HepG2 (cell line): ENCODE results near the gene ETV2. TPM values are rescaled to one million over a fixed set of nuclear protein-coding genes. Genes with fewer than 3 reads are reported as not detected.

ENCODE experiments used
- BRCA1 ChIP-seq: sonication (generic); formaldehyde crosslinking; IDR thresholded peaks from 2 replicates; pipeline ENCODE4 v1.4.0; 2020; ENCODE audit warnings: missing genetic modification reagents
- DPF2 ChIP-seq: sonication (generic); formaldehyde crosslinking; IDR thresholded peaks from 2 replicates; pipeline ENCODE4 v1.4.0; 2020; ENCODE audit warnings: mild to moderate bottlenecking, low read depth, missing genetic modification reagents, borderline replicate concordance
- HES4 ChIP-seq: sonication (generic); formaldehyde crosslinking; IDR thresholded peaks from 2 replicates; pipeline ENCODE4 v1.9.0; 2021; ENCODE audit warnings: mild to moderate bottlenecking, missing genetic modification reagents, borderline replicate concordance
- HOXD1 ChIP-seq: sonication (generic); formaldehyde crosslinking; IDR thresholded peaks from 2 replicates; pipeline ENCODE4 v1.5.0; 2020; ENCODE audit warnings: missing genetic modification reagents
- ISX ChIP-seq: sonication (generic); formaldehyde crosslinking; conservative IDR thresholded peaks from 2 replicates; pipeline ENCODE4 v1.5.0; 2020; ENCODE audit warnings: missing genetic modification reagents
- LCORL ChIP-seq, 2 experiments: fragments of 450-650 bp in 1 of 2; sonication (generic) in 1 of 2; formaldehyde crosslinking in 1 of 2; IDR thresholded peaks; 2 replicates each; pipeline versions ENCODE4 v1.5.0 to v1.6.1; 2017 to 2020; ENCODE audit warnings: antibody characterized with exemption in 1 of 2, missing genetic modification reagents in 1 of 2
- PHF20 ChIP-seq: sonication (generic); formaldehyde crosslinking; IDR thresholded peaks from 2 replicates; pipeline ENCODE4 v1.5.0; 2020; ENCODE audit warnings: mild to moderate bottlenecking, missing genetic modification reagents
- SP5 ChIP-seq: IDR thresholded peaks from 2 replicates; pipeline ENCODE4 v1.6.1; 2016; ENCODE audit warnings: low read depth, borderline replicate concordance
- TEAD3 ChIP-seq: optimal IDR thresholded peaks from 2 replicates; pipeline ENCODE3; 2016; ENCODE audit warnings: borderline replicate concordance
- YEATS2 ChIP-seq: sonication (generic); formaldehyde crosslinking; IDR thresholded peaks from 2 replicates; pipeline ENCODE4 v1.4.0; 2020; ENCODE audit warnings: missing genetic modification reagents, borderline replicate concordance
- ZNF75D ChIP-seq: sonication (generic); formaldehyde crosslinking; IDR thresholded peaks from 2 replicates; pipeline ENCODE4 v1.8.1; 2023; ENCODE audit warnings: missing genetic modification reagents, mild to moderate bottlenecking, borderline replicate concordance
- ZNF781 ChIP-seq: sonication (generic); formaldehyde crosslinking; IDR thresholded peaks from 2 replicates; pipeline ENCODE4 v1.5.1; 2020; ENCODE audit warnings: borderline replicate concordance, mild to moderate bottlenecking, missing genetic modification reagents; ENCODE audit errors: not compliant biosample characterization
- polyA plus RNA-seq, 8 experiments: library from polyadenylated mRNA; depleted of rRNA in 3 of 8; stranded (reverse) in 7 of 8; unstranded in 1 of 8; fragments of >200 nt; fragmentation: Illumina TruSeq in 4 of 8; extraction: Trizol in 4 of 8; gene quantifications; 2 replicates each; pipeline versions ENCODE4 v1.2.1 to v1.2.3, GENCODE V29; 2011 to 2016; ENCODE audit warnings: low read depth in 4 of 8, missing spikeins in 1 of 8, mixed read lengths in 1 of 8; ENCODE audit not compliant: insufficient read depth in 1 of 8
- total RNA-seq, 5 experiments: library from RNA; depleted of rRNA; stranded (reverse); fragments of >200 nt; fragmentation: Illumina TruSeq; extraction: Trizol; gene quantifications; 2 replicates each; pipeline ENCODE4 v1.2.3, GENCODE V29; 2016; ENCODE audit warnings: low read depth in 1 of 5
- TF ChIP-seq, protein P1 (sequence below): sonication (generic); formaldehyde crosslinking; IDR thresholded peaks from 2 replicates; pipeline ENCODE4 v1.8.1; 2023; ENCODE audit warnings: mild to moderate bottlenecking, missing genetic modification reagents
- TF ChIP-seq, protein P2 (sequence below): sonication (generic); formaldehyde crosslinking; IDR thresholded peaks from 2 replicates; pipeline ENCODE4 v1.4.0; 2020; ENCODE audit warnings: low read depth, mild to moderate bottlenecking, missing genetic modification reagents
- TF ChIP-seq, protein P3 (sequence below): sonication (generic); formaldehyde crosslinking; IDR thresholded peaks from 2 replicates; pipeline ENCODE4 v1.4.0; 2020; ENCODE audit warnings: missing genetic modification reagents
- TF ChIP-seq, protein P4 (sequence below), 2 experiments: fragments of 450-650 bp in 1 of 2; sonication (generic) in 1 of 2; formaldehyde crosslinking; IDR thresholded peaks; 2 replicates each; pipeline versions ENCODE4 v1.5.0 to v1.8.0; 2020 to 2022; ENCODE audit warnings: mild to moderate bottlenecking in 1 of 2, missing genetic modification reagents in 1 of 2
- TF ChIP-seq, protein P5 (sequence below): sonication (generic); formaldehyde crosslinking; IDR thresholded peaks from 2 replicates; pipeline ENCODE4 v1.8.0; 2022; ENCODE audit warnings: mild to moderate bottlenecking, missing genetic modification reagents, moderate library complexity
- TF ChIP-seq, protein P6 (sequence below): sonication (generic); formaldehyde crosslinking; IDR thresholded peaks from 2 replicates; pipeline ENCODE4 v1.5.1; 2020; ENCODE audit warnings: mild to moderate bottlenecking, missing genetic modification reagents, borderline replicate concordance
- TF ChIP-seq, protein P7 (sequence below): sonication (generic); formaldehyde crosslinking; IDR thresholded peaks from 2 replicates; pipeline ENCODE4 v1.5.1; 2020; ENCODE audit warnings: missing genetic modification reagents, mild to moderate bottlenecking, borderline replicate concordance

Gene ETV2
- total and polyA plus RNA-seq, 2 of the 13 experiments (the other 11 are each of a cell fraction or from before 2014, with no cell fraction given) = 0.07 to 0.20 TPM

DNA sequence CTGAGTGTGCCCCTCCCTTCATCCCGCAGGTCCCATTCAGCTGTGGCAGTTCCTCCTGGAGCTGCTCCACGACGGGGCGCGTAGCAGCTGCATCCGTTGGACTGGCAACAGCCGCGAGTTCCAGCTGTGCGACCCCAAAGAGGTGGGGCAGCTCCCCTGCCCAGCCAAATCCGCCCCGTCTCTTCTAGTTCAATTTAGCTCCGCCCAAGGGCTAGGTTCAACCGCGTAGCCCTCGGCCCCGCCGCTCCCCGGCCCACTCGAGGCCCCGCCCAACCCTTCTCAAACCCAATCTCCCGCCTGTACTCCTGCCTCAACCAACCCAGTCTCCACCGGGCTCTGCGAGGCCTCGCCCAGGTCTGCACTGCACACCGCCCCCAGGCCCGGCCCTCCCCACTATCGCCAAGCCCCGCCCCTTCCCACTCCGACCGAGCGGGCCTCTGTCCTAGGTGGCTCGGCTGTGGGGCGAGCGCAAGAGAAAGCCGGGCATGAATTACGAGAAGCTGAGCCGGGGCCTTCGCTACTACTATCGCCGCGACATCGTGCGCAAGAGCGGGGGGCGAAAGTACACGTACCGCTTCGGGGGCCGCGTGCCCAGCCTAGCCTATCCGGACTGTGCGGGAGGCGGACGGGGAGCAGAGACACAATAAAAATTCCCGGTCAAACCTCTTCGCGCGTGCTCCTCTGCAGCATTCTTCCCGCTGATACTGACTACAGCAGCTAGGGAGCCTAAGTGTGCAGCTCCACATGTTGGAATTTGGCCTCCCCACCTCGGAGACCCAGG, 2.9 kb downstream of the ETV2 start (continued):
- TF ChIP-seq, protein P1, sequence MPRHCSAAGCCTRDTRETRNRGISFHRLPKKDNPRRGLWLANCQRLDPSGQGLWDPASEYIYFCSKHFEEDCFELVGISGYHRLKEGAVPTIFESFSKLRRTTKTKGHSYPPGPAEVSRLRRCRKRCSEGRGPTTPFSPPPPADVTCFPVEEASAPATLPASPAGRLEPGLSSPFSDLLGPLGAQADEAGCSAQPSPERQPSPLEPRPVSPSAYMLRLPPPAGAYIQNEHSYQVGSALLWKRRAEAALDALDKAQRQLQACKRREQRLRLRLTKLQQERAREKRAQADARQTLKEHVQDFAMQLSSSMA = no peak
- TF ChIP-seq, protein P2, sequence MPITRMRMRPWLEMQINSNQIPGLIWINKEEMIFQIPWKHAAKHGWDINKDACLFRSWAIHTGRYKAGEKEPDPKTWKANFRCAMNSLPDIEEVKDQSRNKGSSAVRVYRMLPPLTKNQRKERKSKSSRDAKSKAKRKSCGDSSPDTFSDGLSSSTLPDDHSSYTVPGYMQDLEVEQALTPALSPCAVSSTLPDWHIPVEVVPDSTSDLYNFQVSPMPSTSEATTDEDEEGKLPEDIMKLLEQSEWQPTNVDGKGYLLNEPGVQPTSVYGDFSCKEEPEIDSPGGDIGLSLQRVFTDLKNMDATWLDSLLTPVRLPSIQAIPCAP (CRISPR knock-in tag) = no peak
- TF ChIP-seq, protein P3, sequence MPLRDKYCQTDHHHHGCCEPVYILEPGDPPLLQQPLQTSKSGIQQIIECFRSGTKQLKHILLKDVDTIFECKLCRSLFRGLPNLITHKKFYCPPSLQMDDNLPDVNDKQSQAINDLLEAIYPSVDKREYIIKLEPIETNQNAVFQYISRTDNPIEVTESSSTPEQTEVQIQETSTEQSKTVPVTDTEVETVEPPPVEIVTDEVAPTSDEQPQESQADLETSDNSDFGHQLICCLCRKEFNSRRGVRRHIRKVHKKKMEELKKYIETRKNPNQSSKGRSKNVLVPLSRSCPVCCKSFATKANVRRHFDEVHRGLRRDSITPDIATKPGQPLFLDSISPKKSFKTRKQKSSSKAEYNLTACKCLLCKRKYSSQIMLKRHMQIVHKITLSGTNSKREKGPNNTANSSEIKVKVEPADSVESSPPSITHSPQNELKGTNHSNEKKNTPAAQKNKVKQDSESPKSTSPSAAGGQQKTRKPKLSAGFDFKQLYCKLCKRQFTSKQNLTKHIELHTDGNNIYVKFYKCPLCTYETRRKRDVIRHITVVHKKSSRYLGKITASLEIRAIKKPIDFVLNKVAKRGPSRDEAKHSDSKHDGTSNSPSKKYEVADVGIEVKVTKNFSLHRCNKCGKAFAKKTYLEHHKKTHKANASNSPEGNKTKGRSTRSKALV (CRISPR knock-in tag) = no peak; the same call in 1 of the 2 replicates
- TF ChIP-seq YEATS2 (no peak), TEAD3 (CRISPR knock-in tag) (peak; percentile 32), DPF2 (CRISPR knock-in tag) (no peak), ZNF781 (CRISPR knock-in tag) (no peak), HES4 (CRISPR knock-in tag) (0 out of 2 replicates have a peak, but pooled peaks have one; percentile 21), ZNF75D (CRISPR knock-in tag) (no peak), ISX (CRISPR knock-in tag) (0 out of 2 replicates have a peak, but pooled peaks have one; percentile 27), PHF20 (CRISPR knock-in tag) (peak; percentile 37; the same call in 1 of the 2 replicates), LCORL (IDR thresholded peaks at IDR 0.05) (no peak), LCORL (CRISPR knock-in tag; IDR thresholded peaks at IDR 0.05) (peak; percentile 78; the same call in 1 of the 2 replicates), SP5 (CRISPR knock-in tag) (peak; percentile 58; the same call in 1 of the 2 replicates), HOXD1 (CRISPR knock-in tag) (no peak), BRCA1 (CRISPR knock-in tag) (no peak)
- TF ChIP-seq, protein P4, sequence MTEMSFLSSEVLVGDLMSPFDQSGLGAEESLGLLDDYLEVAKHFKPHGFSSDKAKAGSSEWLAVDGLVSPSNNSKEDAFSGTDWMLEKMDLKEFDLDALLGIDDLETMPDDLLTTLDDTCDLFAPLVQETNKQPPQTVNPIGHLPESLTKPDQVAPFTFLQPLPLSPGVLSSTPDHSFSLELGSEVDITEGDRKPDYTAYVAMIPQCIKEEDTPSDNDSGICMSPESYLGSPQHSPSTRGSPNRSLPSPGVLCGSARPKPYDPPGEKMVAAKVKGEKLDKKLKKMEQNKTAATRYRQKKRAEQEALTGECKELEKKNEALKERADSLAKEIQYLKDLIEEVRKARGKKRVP (CRISPR knock-in tag; IDR thresholded peaks at IDR 0.05) = no peak; a peak in 1 of 4 replicates
- TF ChIP-seq, protein P5, sequence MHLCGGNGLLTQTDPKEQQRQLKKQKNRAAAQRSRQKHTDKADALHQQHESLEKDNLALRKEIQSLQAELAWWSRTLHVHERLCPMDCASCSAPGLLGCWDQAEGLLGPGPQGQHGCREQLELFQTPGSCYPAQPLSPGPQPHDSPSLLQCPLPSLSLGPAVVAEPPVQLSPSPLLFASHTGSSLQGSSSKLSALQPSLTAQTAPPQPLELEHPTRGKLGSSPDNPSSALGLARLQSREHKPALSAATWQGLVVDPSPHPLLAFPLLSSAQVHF = 0 out of 2 replicates have a peak, but pooled peaks have one; percentile 33
- TF ChIP-seq, protein P6, sequence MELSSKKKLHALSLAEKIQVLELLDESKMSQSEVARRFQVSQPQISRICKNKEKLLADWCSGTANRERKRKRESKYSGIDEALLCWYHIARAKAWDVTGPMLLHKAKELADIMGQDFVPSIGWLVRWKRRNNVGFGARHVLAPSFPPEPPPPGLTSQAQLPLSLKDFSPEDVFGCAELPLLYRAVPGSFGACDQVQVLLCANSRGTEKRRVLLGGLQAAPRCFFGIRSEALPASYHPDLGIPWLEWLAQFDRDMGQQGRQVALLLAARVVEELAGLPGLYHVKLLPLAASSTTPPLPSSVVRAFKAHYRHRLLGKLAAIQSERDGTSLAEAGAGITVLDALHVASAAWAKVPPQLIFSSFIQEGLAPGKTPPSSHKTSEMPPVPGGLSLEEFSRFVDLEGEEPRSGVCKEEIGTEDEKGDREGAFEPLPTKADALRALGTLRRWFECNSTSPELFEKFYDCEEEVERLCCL = 0 out of 2 replicates have a peak, but pooled peaks have one; percentile 39
- TF ChIP-seq, protein P7, sequence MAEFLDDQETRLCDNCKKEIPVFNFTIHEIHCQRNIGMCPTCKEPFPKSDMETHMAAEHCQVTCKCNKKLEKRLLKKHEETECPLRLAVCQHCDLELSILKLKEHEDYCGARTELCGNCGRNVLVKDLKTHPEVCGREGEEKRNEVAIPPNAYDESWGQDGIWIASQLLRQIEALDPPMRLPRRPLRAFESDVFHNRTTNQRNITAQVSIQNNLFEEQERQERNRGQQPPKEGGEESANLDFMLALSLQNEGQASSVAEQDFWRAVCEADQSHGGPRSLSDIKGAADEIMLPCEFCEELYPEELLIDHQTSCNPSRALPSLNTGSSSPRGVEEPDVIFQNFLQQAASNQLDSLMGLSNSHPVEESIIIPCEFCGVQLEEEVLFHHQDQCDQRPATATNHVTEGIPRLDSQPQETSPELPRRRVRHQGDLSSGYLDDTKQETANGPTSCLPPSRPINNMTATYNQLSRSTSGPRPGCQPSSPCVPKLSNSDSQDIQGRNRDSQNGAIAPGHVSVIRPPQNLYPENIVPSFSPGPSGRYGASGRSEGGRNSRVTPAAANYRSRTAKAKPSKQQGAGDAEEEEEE (CRISPR knock-in tag) = no peak
